OCI-LY3 (cell line): ENCODE measurements around the gene SAMD15.
A peak's percentile ranks its signal among the peaks of the same experiment; 100 is the strongest.
"Not testable (repeated sequence)": the region's sequence is repeated elsewhere in the genome, so short reads cannot be mapped to it uniquely, and the experiment has no call there.

Source experiments
- H2AFZ ChIP-seq: fragments of 200-600, 300-600 bp; shearing (Covaris generic); 2 replicates; pipeline ENCODE4 v1.6.0; 2014; ENCODE audit warnings: antibody characterized with exemption, low read depth, low read length
- H3K27ac ChIP-seq: fragments of 200-600, 300-600 bp; sonication (generic); 2 replicates; pipeline ENCODE4 v1.5.1; 2014; ENCODE audit warnings: mild to moderate bottlenecking, low read length, moderate library complexity, mixed read lengths
- H3K27me3 ChIP-seq: fragments of 200-600, 300-600 bp; sonication (generic); 2 replicates; pipeline ENCODE4 v1.6.1; 2014; ENCODE audit warnings: low read depth, low read length, mixed read lengths
- H3K36me3 ChIP-seq: fragments of 200-600, 300-600 bp; sonication (generic); replicated peaks from 2 replicates; pipeline ENCODE3; 2014; ENCODE audit warnings: low read depth, low read length, mixed read lengths
- H3K4me1 ChIP-seq: fragments of 300-600, 200-600 bp; sonication (generic); 2 replicates; pipeline ENCODE4 v1.6.1; 2014; ENCODE audit warnings: low read length, mixed read lengths
- H3K4me2 ChIP-seq: fragments of 200-600, 300-600 bp; sonication (generic); 2 replicates; pipeline ENCODE4 v1.6.1; 2014; ENCODE audit warnings: low read length, mixed read lengths
- H3K4me3 ChIP-seq: fragments of 300-600, 200-600 bp; sonication (generic); 2 replicates; pipeline ENCODE4 v1.5.1; 2014; ENCODE audit warnings: antibody characterized with exemption, mild to moderate bottlenecking, low read length, moderate library complexity
- H3K79me2 ChIP-seq: fragments of 300-600, 200-600 bp; shearing (Covaris generic); 2 replicates; pipeline ENCODE4 v1.6.1; 2014; ENCODE audit warnings: mild to moderate bottlenecking, low read length, mixed read lengths
- H3K9ac ChIP-seq: fragments of 300-600, 200-600 bp; shearing (Covaris generic); 2 replicates; pipeline ENCODE4 v1.6.0; 2014; ENCODE audit warnings: mild to moderate bottlenecking, low read length, moderate library complexity
- H3K9me3 ChIP-seq: fragments of 200-600, 300-600 bp; shearing (Covaris generic); 2 replicates; pipeline ENCODE4 v1.6.1; 2014; ENCODE audit warnings: low read length, mixed read lengths; ENCODE audit not compliant: insufficient read depth
- H4K20me1 ChIP-seq: fragments of 200-600, 300-600 bp; sonication (generic); 2 replicates; pipeline ENCODE4 v1.6.1; 2016; ENCODE audit warnings: low read length, mixed read lengths; ENCODE audit not compliant: insufficient read depth
- CTCF ChIP-seq: fragments of 200-600, 300-600 bp; sonication (generic); IDR thresholded peaks from 2 replicates; pipeline ENCODE4 v1.5.1; 2014; ENCODE audit warnings: antibody characterized with exemption, low read length, low read depth
- EZH2phosphoT487 ChIP-seq: fragments of 200-600 bp; shearing (Covaris generic); IDR thresholded peaks from 2 replicates; pipeline ENCODE4 v1.6.1; 2018; ENCODE audit warnings: antibody characterized with exemption, mixed run types, low read depth

Gene SAMD15

GRCh38 chr14:77376771-77377501 lies at the start of gene SAMD15, which contains the start of gene TMED8:
Gene SAMD15, plus strand, starts transcription at chr14:77377379. Its CDS starts 40 bp downstream, at chr14:77377419.
Gene TMED8, minus strand, starts transcription at chr14:77377094. Its CDS starts 41 bp downstream, at chr14:77377053.
- Histone ChIP-seq H3K4me3 (peak within 1 kb of the TSS; percentile 99), H3K27ac (peak within 1 kb of the TSS; percentile 62), H3K9me3 (no peaks in the 10 kb centered on the region)

GRCh38 chr14:77329872-77330271 lies 47.3 kb upstream of the SAMD15 start:
- H3K4me3 ChIP-seq = no peak overlapping the region
- H3K27ac ChIP-seq = no peak overlapping the region
- H3K9ac ChIP-seq = no peak overlapping the region
- H3K79me2 ChIP-seq = no peaks in the 10 kb centered on the region
- no peak overlapping the region for H2AFZ ChIP-seq
- no peaks in the 10 kb centered on the region for H3K27me3 ChIP-seq
- no peaks in the 10 kb centered on the region for H4K20me1 ChIP-seq
- H3K9me3 ChIP-seq = no peaks in the 10 kb centered on the region
- H3K36me3 ChIP-seq = no peaks in the 10 kb centered on the region
- TF ChIP-seq EZH2phosphoT487 = no peak
- TF ChIP-seq CTCF = no peak
- H3K4me2 ChIP-seq = no peak overlapping the region
- no peaks in the 10 kb centered on the region for H3K4me1 ChIP-seq

More at GRCh38 chr14:77376771-77377501, at the start of gene SAMD15, which contains the start of gene TMED8:
- H3K4me1 ChIP-seq = peaks cover 43% of the 10 kb centered on the region
- peaks cover 46% of the 10 kb centered on the region for H3K79me2 ChIP-seq
- H3K9ac ChIP-seq = peak within 1 kb of the TSS; percentile 97
- TF ChIP-seq CTCF (peak; percentile 22; the same call in 1 of the 2 replicates), EZH2phosphoT487 (no peak)
- peak within 1 kb of the TSS; percentile 97 for H3K4me2 ChIP-seq
- H3K36me3 ChIP-seq = peaks cover 11% of the 10 kb centered on the region
- no peaks in the 10 kb centered on the region for H3K27me3 ChIP-seq
- H2AFZ ChIP-seq = peak within 1 kb of the TSS; percentile 99
- H4K20me1 ChIP-seq = no peaks in the 10 kb centered on the region

GRCh38 chr14:77335576-77335975 lies 41.6 kb upstream of the SAMD15 start:
- H3K4me1 ChIP-seq = no peaks in the 10 kb centered on the region

GRCh38 chr14:77337255-77337654 lies 39.9 kb upstream of the SAMD15 start:
- not testable (repeated sequence) for H3K4me3 ChIP-seq, H3K9me3 ChIP-seq, H4K20me1 ChIP-seq, H3K4me1 ChIP-seq, H3K9ac ChIP-seq, H3K79me2 ChIP-seq, H3K27me3 ChIP-seq, H3K4me2 ChIP-seq, H3K27ac ChIP-seq, H2AFZ ChIP-seq
- H3K36me3 ChIP-seq = peaks cover 19% of the 10 kb centered on the region

More at GRCh38 chr14:77335576-77335975, 41.6 kb upstream of the SAMD15 start:
- Histone ChIP-seq H3K9ac (no peak overlapping the region), H3K27me3 (no peaks in the 10 kb centered on the region), H3K79me2 (no peaks in the 10 kb centered on the region), H3K27ac (no peak overlapping the region), H4K20me1 (no peaks in the 10 kb centered on the region), H3K4me2 (no peak overlapping the region), H3K36me3 (peaks cover 11% of the 10 kb centered on the region), H2AFZ (no peak overlapping the region), H3K9me3 (no peaks in the 10 kb centered on the region), H3K4me3 (no peak overlapping the region)
- no peak for TF ChIP-seq EZH2phosphoT487
- no peak for TF ChIP-seq CTCF
